Measurements from ENCODE around the gene HIVEP3.

GRCh38 chr1:41541592-41541952 lies 377.1 kb downstream of the HIVEP3 start:
- TF ChIP-seq CTCF (IDR thresholded peaks at IDR 0.05) (no peak), POLR2A (IDR thresholded peaks at IDR 0.05) (no peak), POLR2AphosphoS5 (IDR thresholded peaks at IDR 0.05; ENCODE audit: insufficient read depth in 1 of 2, low read depth in 1 of 2) (no peak)
